HG03139 (cell line): ENCODE measurements around the gene STRADA.
A peak's percentile ranks its signal among the peaks of the same experiment; 100 is the strongest.

ENCODE experiments used
- ATAC-seq: cut with Tn5 transposase; IDR thresholded peaks from one replicate; pipeline ENCODE4 v1.9.1; 2021; ENCODE audit not compliant: unreplicated experiment

The STRADA gene

GRCh38 chr17:63741408-63742173 is at the start of gene STRADA:
STRADA (minus strand) TSS chr17:63741799; CDS start chr17:63728369, 13,430 bp downstream.
- peak; percentile 90 for ATAC-seq

DNA sequence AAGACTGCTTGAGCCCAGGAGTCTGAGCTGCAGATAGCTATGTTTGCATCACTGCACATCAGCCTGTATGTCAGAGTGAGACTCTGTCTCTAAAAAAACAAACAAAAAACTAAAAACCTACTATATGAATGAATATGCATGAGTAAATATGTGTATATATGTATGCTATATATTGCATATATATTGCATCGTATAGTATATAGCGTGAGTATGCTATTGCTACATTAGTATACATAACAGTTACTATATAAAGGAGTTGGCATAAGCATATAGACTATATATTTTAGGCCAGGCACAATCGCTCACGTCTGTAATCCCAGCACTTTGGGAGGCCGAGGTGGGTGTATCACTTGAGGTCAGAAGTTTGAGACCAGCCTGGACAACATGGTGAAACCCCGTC is 48.5 kb upstream of the STRADA start:
- no peak for ATAC-seq

DNA sequence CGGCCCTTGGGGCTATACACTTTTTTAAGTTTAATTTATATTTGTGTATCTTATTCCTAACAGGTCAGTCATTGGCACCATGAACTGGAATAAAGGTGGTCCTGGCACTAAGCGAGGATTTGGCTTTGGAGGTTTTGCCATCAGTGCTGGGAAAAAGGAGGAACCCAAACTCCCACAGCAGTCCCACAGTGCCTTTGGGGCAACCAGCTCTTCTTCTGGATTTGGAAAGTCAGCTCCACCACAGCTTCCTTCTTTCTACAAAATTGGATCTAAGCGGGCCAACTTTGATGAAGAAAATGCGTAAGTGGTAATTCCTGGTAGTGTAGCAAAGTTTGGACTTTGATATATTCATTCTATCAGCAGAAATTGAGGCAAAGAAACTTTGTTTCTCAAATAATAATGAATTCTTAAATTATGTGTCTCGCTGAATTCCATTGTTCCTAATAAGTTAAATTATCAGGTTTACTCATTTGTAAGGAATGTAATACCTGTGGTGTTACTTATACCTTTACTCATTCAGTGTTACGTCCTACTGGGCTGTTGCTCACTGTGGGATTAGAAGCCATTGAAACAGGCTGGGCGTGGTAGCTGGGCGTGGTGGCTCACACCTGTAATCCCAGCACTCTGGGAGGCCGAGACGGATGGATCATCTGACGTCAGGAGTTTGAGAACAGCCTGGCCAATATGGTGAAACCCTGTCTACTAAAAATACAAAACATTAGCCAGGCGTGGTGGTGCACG is 45.5 kb upstream of the STRADA start:
- no peak for ATAC-seq

DNA sequence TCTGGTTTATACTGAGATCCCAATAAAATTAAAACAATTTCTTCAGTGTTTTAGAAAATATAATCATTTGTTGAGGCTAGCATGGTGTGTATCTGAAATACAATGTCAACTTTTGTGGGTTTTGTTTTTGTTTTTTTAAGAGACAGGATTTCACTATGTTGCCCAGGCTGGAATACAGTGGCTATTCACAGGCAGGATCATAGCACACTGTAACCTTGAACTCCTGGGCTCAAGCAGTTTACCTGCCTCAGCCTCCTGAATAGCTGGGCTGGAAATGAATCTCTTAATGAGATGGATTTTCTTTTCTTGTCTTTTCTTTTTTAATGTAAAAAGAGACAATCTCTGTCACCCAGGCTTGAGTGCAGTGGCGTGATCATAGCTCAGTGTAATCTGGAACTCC is 44.5 kb upstream of the STRADA start:
- no peak for ATAC-seq

DNA sequence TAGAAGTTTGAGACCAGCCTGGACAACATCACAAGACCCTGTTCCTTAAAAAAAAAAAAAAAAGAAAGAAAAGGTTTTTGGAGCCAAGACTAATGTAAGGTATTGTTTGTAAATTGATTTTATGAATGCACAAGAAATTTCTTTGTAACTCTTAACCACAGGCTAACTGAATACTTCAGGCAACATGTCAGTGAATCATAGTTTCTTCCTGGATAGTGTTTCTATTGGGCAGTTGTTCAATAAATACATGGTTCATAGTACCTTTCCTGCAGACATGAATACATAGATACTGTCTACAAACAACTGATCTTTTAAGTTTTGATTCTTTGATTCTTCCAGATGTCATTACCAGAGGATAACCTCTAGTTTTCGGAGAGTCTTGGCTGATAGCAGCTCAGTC is 44.0 kb upstream of the STRADA start:
- ATAC-seq = no peak

GRCh38 chr17:63783522-63783921 is 41.9 kb upstream of the STRADA start:
- ATAC-seq = no peak

DNA sequence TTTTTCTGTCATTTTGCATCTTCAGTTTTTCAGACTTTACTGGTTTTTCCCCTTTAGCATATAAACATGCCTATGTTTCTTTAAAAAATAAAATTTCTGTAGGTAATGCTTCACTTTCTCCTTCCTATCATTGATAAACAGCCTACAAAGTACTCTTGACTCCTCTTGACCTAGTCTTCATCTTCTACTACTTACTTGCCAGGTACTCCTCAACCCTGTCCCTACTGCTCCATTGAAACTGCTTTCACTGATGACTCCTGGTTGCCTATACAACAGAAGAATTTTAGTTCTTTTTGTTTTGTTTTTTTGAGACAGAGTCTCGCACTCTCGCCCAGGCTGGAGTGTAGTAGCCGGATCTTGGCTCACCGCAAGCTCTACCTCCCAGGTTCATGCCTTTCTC is 39.3 kb upstream of the STRADA start:
- no peak for ATAC-seq

DNA sequence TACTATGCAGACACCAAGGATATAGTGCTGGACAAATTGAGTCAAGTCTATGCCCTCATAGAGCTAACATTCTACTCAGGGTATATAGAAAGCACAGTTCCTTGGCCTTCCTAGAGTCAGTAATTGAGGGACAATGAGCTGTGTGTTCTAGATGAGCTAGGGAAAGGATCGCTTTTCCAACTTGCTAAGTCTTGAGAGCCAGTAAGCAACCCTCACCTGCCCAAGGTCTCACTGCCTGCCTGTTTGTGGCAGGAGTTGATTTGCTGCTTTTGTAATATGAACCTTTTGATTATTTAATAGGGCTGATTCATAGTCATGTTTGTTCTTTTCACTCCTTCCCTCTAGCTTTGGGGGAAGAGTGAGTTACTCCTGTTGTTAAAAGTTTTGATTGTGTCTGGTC is 38.9 kb upstream of the STRADA start:
- ATAC-seq = no peak

DNA sequence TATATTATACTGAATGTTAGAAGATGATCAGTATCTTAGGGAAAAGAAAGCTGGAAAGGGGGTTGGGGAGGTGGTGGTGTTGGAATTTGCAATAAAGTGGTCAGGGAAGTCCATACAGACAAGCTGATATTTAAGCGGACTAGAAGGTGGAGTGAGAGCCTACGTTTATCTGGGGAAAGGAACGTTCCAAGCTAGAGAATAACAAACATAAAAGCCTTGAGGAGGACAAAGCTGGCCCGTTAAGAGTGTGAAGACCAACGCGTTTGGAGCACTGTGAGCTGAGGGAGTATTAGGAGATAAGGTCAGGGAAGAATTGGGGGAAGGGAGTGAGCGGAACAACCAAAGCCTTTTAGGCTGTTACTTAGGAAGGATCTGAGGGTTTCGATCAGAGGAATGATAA is 33.8 kb upstream of the STRADA start:
- no peak for ATAC-seq

- no peak for ATAC-seq
These were observed 33.3 kb upstream of the STRADA start for GRCh38 chr17:63774969-63775265.

DNA sequence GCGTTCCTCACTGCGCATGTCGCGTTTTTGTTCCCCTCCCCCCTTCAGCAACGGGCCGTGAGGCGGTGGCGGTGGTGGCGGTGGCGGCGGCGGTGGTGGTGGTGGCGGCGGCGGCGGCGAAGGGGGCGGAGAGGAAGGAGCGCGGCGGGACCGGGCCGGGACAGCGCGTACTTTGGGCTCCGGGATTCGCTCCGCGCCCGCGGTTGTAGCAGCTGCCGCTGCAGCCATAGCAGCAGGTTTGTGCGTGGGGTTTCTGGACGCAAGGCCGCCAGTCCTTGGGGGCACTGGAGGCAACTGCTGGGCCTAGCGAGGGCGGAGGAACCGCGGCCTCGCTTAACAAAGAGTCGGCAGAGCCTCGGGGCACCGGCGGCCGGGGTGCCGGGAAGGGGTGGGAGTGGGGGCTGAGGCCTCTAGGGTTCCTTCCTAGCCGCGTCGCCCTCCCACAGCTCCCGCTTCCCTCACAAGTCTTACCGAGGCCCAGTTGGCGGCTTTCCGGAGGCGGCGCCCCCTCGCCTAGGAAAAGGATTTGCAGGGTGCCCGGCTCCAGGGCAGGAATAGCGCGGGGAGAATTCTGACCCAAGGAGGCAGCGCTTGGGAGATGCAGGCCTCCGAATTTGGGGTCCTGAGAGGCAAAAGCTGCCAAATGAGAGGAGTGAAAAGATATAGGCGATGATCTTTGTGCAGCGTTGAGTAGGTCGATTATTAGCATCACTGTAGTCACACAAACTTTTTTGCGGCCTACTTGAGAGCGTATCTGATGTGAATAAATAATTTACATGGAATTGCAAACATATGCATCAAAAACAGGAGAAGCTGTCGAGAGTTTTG is 32.8 kb upstream of the STRADA start, which contains the start of gene DDX42:
Gene DDX42 (plus strand): TSS at position 30 of the 828 bp plus-strand sequence. CDS start 12,880 bp downstream, outside the sequence.
- peak; percentile 1 for ATAC-seq

DNA sequence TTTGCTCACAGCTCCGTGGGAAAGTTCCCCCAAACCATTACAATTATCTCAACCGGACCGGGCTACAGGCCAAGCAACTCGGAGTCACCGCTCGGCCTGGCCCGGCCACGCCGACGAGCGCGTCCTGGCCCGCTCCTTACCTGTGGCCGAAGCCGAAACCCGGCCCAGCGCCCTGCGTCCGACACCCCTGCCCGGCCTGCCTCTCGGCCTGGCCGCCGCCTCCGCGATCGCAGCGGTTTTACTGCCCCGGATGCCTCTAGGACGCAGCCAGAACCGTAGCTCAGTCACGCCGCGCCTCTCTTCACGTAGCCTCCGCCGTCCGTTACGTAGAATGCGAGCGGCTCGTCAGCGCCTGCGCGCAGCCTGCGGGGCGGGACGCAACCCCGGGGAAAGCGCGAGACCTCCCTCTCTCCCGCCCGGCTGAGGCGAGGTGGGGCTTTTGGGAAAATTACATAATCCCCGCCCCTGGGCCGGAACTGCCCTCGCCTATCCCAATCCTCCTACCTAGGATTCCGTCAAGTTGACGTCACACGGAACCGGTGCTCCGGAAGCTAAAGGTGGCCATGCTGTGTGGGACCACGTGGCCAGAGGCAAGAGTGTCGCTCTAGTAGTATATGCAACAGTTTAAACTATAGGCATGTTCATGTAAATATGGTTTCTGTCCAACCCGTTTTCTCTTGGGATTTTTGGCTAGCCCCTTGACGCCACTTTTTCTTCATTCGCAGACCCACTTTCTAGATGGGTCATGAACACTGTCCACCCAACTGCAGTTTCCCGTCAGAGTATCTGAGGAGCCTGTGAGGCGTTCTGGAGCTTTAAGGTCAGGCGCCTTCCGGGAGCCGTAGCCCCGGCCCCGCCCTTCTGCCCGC is 31.9 kb upstream of the STRADA start, which contains the start of gene CCDC47:
Gene CCDC47 (minus strand): TSS at position 326 of the 869 bp plus-strand sequence. CDS start 7,422 bp downstream, outside the sequence.
- peak; percentile 84 for ATAC-seq

GRCh38 chr17:63772801-63773271 is 31.2 kb upstream of the STRADA start:
- no peak for ATAC-seq

DNA sequence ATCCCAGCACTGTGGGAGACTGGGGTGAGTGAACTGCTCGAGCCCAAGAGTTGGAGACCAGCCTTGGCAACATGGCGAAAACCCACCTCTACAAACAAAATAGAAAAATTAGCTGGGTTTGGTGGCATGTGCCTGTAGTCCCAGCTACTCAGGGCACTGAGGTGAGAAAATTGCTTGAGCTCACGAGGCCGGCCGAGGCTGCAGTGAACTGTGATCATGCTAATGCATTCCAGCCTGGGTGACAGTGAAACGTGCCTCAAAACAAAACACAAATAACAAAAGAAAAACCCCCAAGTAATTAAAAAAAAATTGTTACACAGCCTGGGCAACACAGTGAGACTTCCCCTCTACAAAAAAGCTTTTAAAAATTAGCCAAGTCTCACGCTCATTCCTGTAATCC is 26.8 kb upstream of the STRADA start:
- no peak for ATAC-seq

- no peak for ATAC-seq
These were observed 25.2 kb upstream of the STRADA start for GRCh38 chr17:63766754-63767153.

GRCh38 chr17:63764716-63765115 is 23.1 kb upstream of the STRADA start:
- no peak for ATAC-seq

DNA sequence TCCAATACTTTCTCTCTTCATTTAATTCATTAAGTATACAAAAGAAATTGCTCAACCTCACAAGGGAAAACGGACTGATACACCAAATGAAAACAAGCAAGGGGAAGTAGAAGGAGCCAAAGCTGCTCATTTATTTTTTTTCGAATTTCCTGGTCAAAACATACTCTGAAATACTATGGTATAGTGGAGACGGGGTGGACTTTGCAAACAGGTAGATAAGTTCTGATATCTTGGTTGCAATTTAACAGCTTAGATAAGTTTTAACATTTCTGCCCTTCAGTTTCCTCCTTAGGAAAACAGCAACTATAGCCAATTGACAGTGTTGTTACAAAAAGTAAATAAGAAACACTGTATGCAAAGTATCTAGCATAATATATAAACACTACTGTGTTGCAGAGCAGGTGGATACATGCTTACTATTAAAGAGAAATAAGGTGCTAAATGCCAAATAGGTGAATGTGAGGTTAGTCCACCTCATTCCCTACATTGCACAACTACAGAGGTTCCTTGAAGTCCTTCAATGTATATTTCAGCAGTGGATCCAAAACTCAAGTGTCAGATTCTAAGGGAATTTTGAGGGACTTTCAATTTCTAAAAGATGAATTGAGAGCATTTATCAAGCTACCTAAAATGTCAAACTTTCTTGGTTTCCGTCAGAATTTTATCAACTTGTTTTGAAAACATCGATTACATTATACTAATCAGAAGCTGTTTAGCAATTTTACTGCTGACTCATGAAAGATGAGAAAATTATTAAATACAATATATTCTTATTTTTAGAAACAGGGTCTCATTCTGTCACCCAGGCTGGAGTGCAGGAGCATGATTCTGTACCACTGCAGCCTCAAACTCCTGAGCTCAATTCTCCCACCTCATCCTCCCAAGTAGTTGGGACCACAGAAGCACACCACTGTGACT is 20.8 kb upstream of the STRADA start:
- no peak for ATAC-seq

DNA sequence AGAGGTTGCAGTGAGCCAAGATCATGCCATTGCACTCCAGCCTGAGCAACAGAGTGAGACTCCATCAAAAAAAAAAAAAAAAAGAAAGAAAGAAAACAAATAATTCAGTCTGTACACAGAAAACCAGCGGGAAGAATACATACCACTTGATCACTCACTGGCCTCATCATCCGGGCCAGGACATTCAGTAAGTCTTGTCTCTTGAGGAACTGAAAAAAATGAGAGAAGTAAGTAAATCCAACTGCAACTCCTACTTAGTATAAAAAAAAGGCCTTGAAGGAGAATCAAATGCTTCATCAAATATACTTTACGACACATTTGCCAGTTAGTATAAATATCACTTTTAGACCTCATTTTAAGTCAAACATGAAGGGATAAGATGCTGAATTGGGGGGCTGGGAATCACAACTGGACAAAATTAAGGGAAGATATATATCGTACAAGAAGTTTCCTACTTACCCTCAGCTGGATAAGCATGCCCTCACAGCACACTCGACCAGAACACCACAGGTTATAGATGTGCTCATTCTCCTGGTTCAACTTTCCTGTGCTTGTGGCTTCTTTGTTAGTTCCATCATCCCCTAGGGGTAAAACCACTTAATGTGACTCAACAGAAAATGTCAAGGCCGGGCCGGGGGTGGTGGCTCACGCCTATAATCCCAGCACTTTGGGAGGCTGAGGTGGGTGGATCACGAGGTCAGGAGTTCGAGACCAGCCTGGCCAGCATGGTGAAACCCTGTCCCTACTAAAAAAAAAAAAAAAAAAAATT is 19.4 kb upstream of the STRADA start:
- ATAC-seq = no peak

DNA sequence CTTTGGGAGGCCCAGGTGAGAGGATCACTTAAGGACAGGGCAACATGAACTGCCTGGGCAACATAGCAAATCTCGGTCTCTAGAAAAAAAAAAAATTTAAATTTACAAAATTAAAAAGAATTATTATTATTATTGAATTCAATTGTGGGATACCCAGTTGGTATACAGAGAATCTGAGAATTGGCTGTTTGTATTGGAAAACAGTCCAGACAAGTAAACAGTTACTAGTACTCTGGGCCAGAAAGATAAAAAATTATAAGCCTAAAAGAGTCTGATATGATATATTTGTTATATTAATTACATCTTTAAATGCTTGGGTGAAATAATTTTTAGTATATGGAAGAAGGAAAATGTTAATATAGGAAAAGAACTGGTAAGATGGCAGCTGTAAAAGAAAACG is 16.8 kb upstream of the STRADA start:
- no peak for ATAC-seq
